Measurements from ENCODE around the gene GREB1L.
"Not testable (repeated sequence)": the region's sequence is repeated elsewhere in the genome, so short reads cannot be mapped to it uniquely, and the experiment has no call there.

The GREB1L gene

DNA sequence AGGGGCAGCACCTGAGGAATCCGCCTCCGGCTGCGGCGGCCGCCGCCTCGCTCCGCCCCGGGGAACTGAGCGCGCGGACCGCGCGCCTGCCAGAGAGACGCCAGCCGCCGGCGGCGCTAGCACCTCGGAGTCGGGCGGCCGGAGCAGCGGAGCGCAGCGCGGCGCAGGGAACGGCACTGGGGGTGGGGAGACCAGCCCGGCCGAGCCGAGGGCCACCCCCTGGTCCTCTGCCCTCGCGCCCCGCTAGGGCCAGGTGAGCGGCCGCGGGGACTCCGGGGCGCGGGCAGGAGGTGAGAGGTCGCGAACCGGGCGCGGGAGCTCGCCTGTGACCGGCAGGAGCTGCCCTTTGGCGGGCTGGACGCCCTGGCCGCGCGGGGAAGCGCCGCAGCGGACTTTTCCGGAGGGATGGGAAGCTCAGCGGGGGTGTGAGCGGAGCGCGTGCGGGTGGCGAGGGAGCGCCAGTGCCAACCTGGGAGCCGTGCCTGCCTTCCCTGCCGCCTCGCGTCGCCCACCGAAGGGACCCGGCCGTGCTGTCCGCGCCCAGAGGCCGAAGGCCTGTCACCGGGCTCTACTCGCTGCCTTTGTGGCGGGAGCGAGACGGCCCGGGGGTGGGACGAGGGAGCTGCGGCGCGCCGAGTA lies at the start of gene GREB1L:
Gene GREB1L, plus strand, starts transcription at position 92 of the 639 bp plus-strand sequence. CDS start 141,287 bp downstream, outside the sequence.
- DNase-seq (ENCODE audit: low read depth) = peak; percentile 41

DNA sequence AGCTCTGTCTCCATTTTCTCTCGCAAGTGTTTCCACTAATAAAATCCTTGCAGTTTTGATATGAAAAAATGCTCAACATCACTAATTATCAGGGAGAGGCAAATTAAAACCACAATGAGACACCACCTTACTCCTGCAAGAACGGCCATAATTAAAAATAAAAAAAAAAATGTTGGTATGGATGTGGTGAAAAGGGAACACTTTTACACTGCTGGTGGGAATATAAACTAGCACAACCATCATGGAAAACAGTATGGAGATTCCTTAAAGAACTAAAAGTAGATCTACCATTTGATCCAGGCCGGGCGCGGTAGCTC lies 49.8 kb upstream of the GREB1L start:
- DNase-seq (ENCODE audit: low read depth) = no peak

- no peak for DNase-seq (ENCODE audit: low read depth)
Observed at GRCh38 chr18:21194871-21195771, 46.9 kb upstream of the GREB1L start.

- DNase-seq (ENCODE audit: low read depth) = no peak
Observed at GRCh38 chr18:21196426-21196825, 45.6 kb upstream of the GREB1L start.

DNA sequence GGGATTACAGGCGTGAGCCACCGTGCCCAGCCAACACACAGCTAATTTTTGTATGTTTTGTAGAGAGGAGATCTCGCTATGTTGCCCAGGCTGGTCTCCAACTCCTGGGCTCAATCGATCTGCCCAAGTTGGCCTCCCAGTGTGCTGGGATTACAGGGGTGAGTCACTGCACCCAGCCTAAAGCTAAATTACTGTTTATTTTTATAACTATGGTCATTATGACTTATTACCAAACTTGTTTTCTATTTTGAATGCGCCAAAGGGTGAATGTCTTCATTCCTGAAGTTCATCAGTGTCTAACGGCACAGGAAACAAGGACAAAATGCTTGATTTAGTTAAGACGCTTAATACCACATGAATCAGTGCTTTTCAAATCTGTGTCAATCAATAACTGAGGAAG lies 38.9 kb upstream of the GREB1L start:
- no peak for DNase-seq (ENCODE audit: low read depth)

DNA sequence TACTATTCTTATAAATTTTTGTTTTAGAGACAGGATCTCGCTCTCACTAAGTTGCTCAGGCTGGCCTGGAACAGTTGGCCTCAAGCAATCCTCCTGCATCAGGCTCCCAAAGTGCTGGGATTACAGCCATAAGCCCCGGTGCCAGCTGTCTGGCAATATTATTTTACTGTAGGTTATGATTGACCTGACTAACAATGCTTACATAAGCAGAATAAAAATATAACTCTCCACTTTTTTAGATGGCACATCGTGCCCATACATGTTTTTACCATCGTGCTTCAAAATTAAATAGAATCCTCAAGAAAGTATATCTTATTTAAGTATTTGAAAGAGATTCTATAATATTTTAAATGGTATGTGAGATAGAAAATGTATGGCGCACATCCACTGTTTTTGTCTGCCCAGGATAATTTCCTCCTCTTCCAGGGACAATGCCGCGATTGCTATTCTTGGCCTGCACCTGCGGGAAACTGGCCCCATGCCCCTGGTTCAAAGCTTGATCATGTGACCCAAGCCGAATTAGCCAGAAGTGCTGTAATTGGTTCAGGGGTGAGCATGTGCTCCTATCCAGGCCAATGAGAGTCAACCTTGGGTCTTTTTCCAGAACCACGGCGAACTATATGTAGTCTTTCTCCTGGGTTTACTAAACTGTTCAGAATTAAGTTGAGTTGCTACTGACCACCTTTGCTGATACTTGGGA lies 38.3 kb upstream of the GREB1L start:
- DNase-seq (ENCODE audit: low read depth) = no peak

- no peak for DNase-seq (ENCODE audit: low read depth)
Observed at GRCh38 chr18:21205695-21206094, 36.3 kb upstream of the GREB1L start.

GRCh38 chr18:21210278-21210677 lies 31.8 kb upstream of the GREB1L start:
- no peak for DNase-seq (ENCODE audit: low read depth)

- no peak for DNase-seq (ENCODE audit: low read depth)
Observed at GRCh38 chr18:21210784-21211183, 31.2 kb upstream of the GREB1L start.

DNA sequence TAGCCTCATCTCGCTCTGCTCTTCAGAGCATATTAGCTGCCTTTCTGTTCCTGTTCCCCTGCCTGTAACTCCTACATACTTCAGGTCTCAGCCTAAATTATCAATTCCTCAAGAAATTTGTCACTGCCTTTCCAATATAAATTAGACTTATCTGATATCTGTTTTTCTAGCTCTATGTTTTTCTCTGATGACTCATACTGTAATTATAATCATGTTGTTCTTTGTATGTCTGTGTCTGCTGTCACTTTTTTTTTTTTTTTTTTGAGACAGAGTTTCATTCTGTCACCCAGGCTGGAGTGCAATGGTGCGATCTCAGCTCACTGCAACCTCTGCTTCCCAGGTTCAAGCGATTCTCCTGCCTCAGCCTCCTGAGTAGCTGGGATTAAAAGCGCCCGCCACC lies 27.6 kb upstream of the GREB1L start:
- not testable (repeated sequence) for DNase-seq (ENCODE audit: low read depth)

- no peak for DNase-seq (ENCODE audit: low read depth)
Observed at GRCh38 chr18:21215490-21215889, 26.5 kb upstream of the GREB1L start.

DNA sequence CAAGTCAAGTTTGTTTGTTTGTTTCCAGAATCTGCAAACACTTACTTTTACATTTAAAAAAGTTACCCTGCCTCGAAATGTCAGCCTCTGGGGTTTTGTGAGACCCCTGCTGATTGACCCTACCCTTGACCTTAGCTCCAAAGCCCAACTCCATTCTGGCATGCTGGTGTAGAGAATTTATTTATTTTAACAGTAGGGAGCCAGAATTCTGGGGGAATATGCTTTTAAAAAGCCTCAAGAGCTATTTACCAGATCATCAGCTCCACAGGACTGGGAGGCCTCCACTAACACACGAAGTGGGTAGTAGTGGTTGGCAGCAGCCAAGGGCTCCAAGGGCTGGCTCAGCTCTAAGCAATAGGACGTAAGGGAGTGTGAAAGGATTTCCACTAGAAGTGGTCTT lies 23.2 kb upstream of the GREB1L start:
- DNase-seq (ENCODE audit: low read depth) = no peak

DNA sequence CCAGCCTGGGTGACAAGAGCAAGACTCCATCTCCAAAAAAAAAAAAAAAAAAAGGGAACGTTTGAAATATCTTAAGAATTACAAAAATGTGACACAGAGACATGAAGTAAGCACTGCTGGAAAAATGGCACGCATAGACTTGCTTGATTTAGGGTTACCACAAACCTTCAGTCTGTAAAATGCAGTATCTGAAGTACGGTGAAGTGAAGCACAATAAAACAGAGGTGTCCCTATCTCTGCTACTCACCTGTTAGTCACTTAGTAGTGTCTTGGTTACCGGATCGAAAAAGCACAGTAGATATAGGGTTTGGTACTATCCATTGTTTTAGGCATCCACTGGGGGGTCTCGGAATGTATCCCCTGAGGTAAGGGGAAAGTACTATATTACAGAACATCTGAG lies 11.6 kb upstream of the GREB1L start:
- no peak for DNase-seq (ENCODE audit: low read depth)

GRCh38 chr18:21241301-21242048 lies 557 bp upstream of the GREB1L start:
- DNase-seq (ENCODE audit: low read depth) = no peak

GRCh38 chr18:21242780-21243401 lies 859 bp downstream of the GREB1L start:
- no peak for DNase-seq (ENCODE audit: low read depth)

DNA sequence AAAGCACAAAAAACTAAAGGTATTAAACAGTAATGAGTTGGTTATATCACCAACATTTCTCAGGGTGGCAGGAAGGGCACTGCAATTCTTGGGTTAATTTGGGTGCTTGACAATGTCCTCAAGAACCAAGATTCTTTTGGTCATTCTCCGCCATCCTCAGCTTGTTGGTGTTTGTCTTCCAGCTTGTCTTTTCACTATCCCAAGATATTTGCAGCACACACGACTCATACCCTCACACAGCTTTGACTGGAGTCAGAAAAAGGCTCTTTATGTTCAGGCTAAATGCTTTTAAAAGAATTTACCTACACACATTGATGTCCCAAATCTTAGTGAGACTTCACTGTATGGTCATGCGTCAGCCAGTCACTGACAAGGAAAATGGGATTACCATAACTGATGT lies 12.5 kb downstream of the GREB1L start:
- no peak for DNase-seq (ENCODE audit: low read depth)

- DNase-seq (ENCODE audit: low read depth) = no peak
Observed at GRCh38 chr18:21255211-21255610, 13.2 kb downstream of the GREB1L start.

DNA sequence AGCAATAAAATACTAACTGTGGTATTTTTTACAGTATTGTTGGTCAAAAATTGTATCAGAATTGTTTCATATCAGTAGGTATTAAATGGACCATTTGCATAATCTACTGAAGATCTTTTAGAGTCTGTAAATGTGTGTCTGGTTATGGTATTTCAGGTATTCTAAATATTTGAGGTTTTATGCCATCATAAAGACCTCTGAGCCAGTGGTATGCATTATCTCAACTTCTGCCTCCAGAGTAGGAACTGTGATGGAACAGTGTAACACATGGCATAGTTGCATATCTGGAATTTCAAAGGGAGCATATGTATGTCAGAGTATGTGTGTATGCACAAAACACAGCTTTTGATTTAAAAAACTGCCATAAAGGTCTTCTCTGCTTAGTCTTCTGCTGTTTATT lies 15.4 kb downstream of the GREB1L start:
- no peak for DNase-seq (ENCODE audit: low read depth)

DNA sequence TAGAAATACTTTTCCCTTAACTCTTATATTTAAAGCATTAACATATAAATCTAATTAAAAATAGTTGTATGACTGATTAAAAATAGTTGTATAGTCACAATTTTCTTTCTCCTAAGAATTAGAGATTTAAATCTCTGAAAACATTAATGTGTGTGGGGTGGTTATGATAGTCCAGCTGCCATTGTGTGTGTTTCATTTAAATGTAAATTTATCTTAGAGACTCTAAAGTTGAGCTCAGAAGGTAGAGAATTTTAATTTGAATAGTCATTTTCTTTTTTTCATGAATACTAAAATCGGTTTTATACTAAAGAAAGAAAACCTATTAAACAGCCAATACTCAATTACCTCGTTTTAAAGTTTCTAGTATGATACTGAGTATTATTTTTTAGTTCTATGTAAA lies 18.6 kb downstream of the GREB1L start:
- no peak for DNase-seq (ENCODE audit: low read depth)

- no peak for DNase-seq (ENCODE audit: low read depth)
Observed at GRCh38 chr18:21261352-21261751, 19.3 kb downstream of the GREB1L start.

DNA sequence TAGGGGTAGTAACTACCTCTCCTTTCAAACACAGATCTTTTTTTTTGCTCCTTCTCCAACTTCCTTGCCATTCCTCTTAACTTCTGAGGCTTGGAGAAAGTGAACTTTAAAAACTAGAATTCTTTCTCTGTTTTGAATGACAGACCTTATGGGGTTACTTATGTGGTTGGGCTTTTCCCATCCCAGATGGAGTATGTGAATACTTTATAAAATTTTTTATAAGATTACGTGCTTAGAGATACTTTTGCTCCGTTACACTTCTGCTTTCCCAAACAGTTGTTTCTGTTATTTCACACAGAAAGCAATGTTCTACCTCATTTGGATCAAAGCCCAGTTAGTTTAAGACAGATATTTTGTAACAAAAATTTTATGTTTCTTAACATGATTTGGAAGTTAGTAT lies 20.2 kb downstream of the GREB1L start:
- DNase-seq (ENCODE audit: low read depth) = no peak

- no peak for DNase-seq (ENCODE audit: low read depth)
Observed at GRCh38 chr18:21262979-21263378, 20.9 kb downstream of the GREB1L start.
